Measurements from ENCODE around the gene KRT13. TPM values are rescaled to one million over a fixed set of nuclear protein-coding genes. Genes with fewer than 3 reads are reported as not detected.

Gene KRT13
- polyA plus RNA-seq, 1 experiment, result not detected

- DNase-seq (ENCODE audit: low read depth, low spot score), result no peak
- Histone ChIP-seq H3K27ac (ENCODE audit: low read depth, low read length) (no peak overlapping the region), H3K4me3 (ENCODE audit: low read depth, low read length) (no peak overlapping the region), H3K27me3 (ENCODE audit: control insufficient read depth, insufficient read depth, low read length) (no peaks in the 10 kb centered on the region), H3K9me3 (ENCODE audit: control insufficient read depth, insufficient read depth, low read length) (peaks cover 6% of the 10 kb centered on the region; the same call in 1 of the 2 replicates)
- TF ChIP-seq CTCF (IDR thresholded peaks at IDR 0.05; ENCODE audit: low read depth, low read length), result no peak
- ChIA-PET POLR2A (no interaction called here), CTCF (interaction anchor here (0.6 to 1.3 kb wide), 2 partner anchors 162 to 164 kb away, joined by 3 to 6 read pairs; no protein-coding TSS in a partner anchor)
Measured at GRCh38 chr17:41483991-41484826, 21.2 kb downstream of the KRT13 start.

- DNase-seq (ENCODE audit: low read depth, low spot score), result no peak
Measured at GRCh38 chr17:41483531-41483930, 21.9 kb downstream of the KRT13 start.

GRCh38 chr17:41481036-41481435 lies 24.4 kb downstream of the KRT13 start, which contains the start of gene KRT35:
TSS of gene KRT35 (minus strand) at chr17:41481151. CDS start at chr17:41481097, 54 bp downstream.
- Histone ChIP-seq H3K27ac (ENCODE audit: low read depth, low read length) (no peak within 1 kb of the TSS), H3K9me3 (ENCODE audit: control insufficient read depth, insufficient read depth, low read length) (no peaks in the 10 kb centered on the region; the same call in 1 of the 2 replicates), H3K27me3 (ENCODE audit: control insufficient read depth, insufficient read depth, low read length) (no peaks in the 10 kb centered on the region), H3K4me3 (ENCODE audit: low read depth, low read length) (no peak within 1 kb of the TSS)
- no peak for TF ChIP-seq CTCF (IDR thresholded peaks at IDR 0.05; ENCODE audit: low read depth, low read length)
- ChIA-PET CTCF (no interaction called here), POLR2A (no interaction called here)
- no peak for DNase-seq (ENCODE audit: low read depth, low spot score)

More at GRCh38 chr17:41483531-41483930, 21.9 kb downstream of the KRT13 start:
- POLR2A ChIA-PET, result no interaction called here
- TF ChIP-seq CTCF (IDR thresholded peaks at IDR 0.05; ENCODE audit: low read depth, low read length), result no peak
- Histone ChIP-seq H3K9me3 (ENCODE audit: control insufficient read depth, insufficient read depth, low read length) (peaks cover 6% of the 10 kb centered on the region; the same call in 1 of the 2 replicates), H3K27me3 (ENCODE audit: control insufficient read depth, insufficient read depth, low read length) (no peaks in the 10 kb centered on the region), H3K27ac (ENCODE audit: low read depth, low read length) (no peak overlapping the region), H3K4me3 (ENCODE audit: low read depth, low read length) (no peak overlapping the region)
- CTCF ChIA-PET, result interaction anchor here (0.6 to 1.3 kb wide), 3 partner anchors 65 to 165 kb away, joined by 3 to 6 read pairs (median 5); no protein-coding TSS in a partner anchor

GRCh38 chr17:41480581-41480980 lies 24.8 kb downstream of the KRT13 start:
- CTCF ChIA-PET, result interaction anchor here (0.8 kb wide), 1 partner anchor 68 kb away, joined by 4 read pairs; no protein-coding TSS in a partner anchor
- TF ChIP-seq CTCF (IDR thresholded peaks at IDR 0.05; ENCODE audit: low read depth, low read length), result no peak

GRCh38 chr17:41480136-41480535 lies 25.3 kb downstream of the KRT13 start:
- POLR2A ChIA-PET, result no interaction called here
- no peak for DNase-seq (ENCODE audit: low read depth, low spot score)

More at GRCh38 chr17:41480581-41480980, 24.8 kb downstream of the KRT13 start:
- Histone ChIP-seq H3K27me3 (ENCODE audit: control insufficient read depth, insufficient read depth, low read length) (no peaks in the 10 kb centered on the region), H3K9me3 (ENCODE audit: control insufficient read depth, insufficient read depth, low read length) (no peaks in the 10 kb centered on the region; the same call in 1 of the 2 replicates), H3K27ac (ENCODE audit: low read depth, low read length) (no peak overlapping the region), H3K4me3 (ENCODE audit: low read depth, low read length) (no peak overlapping the region)
- no peak for DNase-seq (ENCODE audit: low read depth, low spot score)
- POLR2A ChIA-PET, result no interaction called here

More at GRCh38 chr17:41480136-41480535, 25.3 kb downstream of the KRT13 start:
- no peak for TF ChIP-seq CTCF (IDR thresholded peaks at IDR 0.05; ENCODE audit: low read depth, low read length)
- H3K27me3 ChIP-seq (ENCODE audit: control insufficient read depth, insufficient read depth, low read length), result no peaks in the 10 kb centered on the region
- no peak overlapping the region for H3K4me3 ChIP-seq (ENCODE audit: low read depth, low read length)
- H3K9me3 ChIP-seq (ENCODE audit: control insufficient read depth, insufficient read depth, low read length), result no peaks in the 10 kb centered on the region; the same call in 1 of the 2 replicates
- CTCF ChIA-PET, result interaction anchor here (0.8 kb wide), 1 partner anchor 69 kb away, joined by 4 read pairs; no protein-coding TSS in a partner anchor
- no peak overlapping the region for H3K27ac ChIP-seq (ENCODE audit: low read depth, low read length)
